Hepatocyte (in vitro differentiated cells): ENCODE data around the gene DLG2.

Experiments
- EZH2 ChIP-seq: fragments of 200-600 bp; sonication (generic); IDR thresholded peaks from 2 replicates; pipeline ENCODE4 v1.6.1; 2016; ENCODE audit warnings: antibody characterized with exemption, mild to moderate bottlenecking, borderline replicate concordance
- TF ChIP-seq, protein P1 (sequence below): fragments of 200-600 bp; sonication (generic); IDR thresholded peaks from 2 replicates; pipeline ENCODE4 v1.5.1; 2016; ENCODE audit warnings: antibody characterized with exemption, mild to moderate bottlenecking; ENCODE audit not compliant: poor library complexity

DNA sequence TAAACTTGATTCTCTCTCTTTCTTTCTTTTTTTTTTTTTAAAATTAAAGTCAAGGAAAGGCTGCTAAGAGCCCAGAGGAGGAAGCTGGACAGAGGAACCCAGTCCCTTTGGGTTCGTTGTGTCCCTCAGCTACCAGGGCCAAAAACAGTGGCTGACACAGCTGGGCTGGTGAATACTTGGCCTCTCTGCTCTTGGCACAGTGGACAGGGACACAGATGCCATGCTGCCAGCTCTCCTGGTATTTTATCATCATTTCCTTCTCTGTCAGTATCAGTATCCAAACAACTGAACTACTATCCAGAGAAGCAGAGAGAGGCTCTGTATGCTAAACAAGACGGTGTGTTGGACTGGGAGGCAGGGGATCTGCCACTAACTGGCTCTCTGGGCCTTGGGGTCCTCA lies 2217.3 kb downstream of the DLG2 start:
- TF ChIP-seq, protein P1, sequence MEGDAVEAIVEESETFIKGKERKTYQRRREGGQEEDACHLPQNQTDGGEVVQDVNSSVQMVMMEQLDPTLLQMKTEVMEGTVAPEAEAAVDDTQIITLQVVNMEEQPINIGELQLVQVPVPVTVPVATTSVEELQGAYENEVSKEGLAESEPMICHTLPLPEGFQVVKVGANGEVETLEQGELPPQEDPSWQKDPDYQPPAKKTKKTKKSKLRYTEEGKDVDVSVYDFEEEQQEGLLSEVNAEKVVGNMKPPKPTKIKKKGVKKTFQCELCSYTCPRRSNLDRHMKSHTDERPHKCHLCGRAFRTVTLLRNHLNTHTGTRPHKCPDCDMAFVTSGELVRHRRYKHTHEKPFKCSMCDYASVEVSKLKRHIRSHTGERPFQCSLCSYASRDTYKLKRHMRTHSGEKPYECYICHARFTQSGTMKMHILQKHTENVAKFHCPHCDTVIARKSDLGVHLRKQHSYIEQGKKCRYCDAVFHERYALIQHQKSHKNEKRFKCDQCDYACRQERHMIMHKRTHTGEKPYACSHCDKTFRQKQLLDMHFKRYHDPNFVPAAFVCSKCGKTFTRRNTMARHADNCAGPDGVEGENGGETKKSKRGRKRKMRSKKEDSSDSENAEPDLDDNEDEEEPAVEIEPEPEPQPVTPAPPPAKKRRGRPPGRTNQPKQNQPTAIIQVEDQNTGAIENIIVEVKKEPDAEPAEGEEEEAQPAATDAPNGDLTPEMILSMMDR: no peak
- no peak for TF ChIP-seq EZH2
